HK-2 (cell line): ENCODE results near the gene ATG5.
"Not testable (repeated sequence)": the region's sequence is repeated elsewhere in the genome, so short reads cannot be mapped to it uniquely, and the experiment has no call there.

Experiments used
- DNase-seq: peaks from one replicate; pipeline ENCODE4 v3.0.0-alpha.2; 2018; ENCODE audit not compliant: unreplicated experiment

The ATG5 gene

DNA sequence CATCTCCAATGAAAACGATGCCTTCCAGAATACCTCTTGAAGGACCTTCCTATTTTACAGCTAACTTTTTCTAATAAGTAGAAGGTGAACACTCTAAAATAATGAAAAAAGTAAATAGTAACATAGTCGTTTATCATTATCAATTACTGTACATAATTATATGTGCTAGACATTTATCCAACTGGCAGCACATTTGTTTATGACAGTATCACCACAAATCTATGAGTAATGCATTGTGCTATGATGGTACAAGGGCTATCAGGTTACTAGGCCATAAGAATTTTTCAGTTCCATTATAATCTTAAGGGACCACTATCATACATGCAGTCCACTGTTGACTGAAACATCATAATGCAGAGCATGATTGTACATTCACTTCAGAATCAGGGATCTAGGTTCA lies 68.4 kb downstream of the ATG5 start:
- no peak for DNase-seq

GRCh38 chr6:106256201-106256968 lies 69.2 kb downstream of the ATG5 start:
- no peak for DNase-seq

DNA sequence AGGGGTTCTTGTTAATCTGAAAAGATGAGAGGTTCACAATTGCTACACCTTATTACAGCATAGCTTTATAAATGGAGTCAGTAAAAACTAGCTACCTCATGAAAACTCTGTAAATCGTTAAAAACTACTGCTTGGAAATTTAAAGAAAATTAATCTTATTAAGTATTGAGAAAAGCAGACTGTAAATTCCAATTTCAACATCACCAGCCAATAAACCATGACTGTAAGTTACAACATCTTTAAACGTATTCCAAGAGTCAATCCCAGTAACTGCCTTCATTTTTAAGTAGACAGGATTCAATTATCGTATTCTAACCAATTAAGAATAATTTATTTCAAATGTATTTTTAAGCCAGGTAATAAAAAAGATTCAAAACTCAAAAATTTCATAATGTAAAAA lies 70.3 kb downstream of the ATG5 start:
- no peak for DNase-seq

DNA sequence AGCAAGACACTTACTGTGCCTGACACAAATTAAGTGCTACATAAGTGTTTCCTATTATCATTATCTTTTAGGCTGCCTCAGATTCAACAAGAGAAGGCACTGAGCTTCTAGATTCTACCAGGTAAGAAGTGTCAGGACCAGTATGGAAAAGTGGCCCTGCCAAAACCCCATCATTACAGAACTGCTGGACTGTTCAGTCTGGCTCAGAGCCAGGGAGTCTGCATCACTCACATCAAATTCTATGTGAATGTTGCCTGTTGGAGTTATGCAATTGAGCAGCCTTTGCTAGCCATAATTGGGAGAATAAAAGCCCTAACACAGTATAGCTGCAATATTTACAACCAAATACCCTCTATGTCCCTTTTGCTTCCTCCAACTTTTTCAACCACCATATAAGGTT lies 70.9 kb downstream of the ATG5 start:
- DNase-seq: peak; percentile 32

DNA sequence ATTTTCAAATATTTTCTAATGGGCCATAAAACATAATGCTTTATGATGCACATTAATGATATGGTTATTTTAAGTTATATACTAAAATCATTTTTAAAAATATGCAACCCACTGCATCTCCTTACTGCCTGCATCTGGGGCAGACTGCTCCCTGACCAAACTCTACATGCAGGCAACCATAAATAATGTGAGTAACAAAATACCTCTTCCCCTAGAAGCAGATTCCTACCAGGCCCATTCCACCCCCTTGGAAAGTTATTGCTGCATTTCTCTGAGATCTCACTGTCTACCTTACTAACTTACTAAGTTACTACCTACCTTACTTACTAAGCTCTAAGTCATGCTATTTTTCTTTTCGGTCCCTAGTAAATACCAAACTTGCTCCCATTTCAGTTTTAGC lies 71.8 kb downstream of the ATG5 start:
- no peak for DNase-seq

GRCh38 chr6:106253172-106253571 lies 72.4 kb downstream of the ATG5 start:
- peak; percentile 44 for DNase-seq

DNA sequence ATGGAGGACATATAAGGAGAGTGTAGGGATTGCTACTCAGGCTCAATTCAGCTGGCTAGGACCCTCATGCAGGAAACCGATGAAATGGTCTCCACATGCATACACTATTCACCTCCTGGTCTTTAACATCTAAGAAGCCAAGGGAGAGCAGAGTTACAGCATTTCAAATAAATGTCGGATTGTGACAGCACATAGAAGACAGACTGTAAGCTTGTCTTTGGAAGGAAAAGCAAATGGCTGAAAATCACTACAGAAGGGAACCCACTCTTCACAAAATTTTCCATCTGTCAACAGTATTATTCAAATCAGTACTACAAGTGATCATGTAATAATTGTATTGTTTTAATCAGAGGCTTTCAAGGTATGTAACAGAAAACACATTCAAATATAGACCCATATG lies 72.9 kb downstream of the ATG5 start:
- DNase-seq: no peak

DNA sequence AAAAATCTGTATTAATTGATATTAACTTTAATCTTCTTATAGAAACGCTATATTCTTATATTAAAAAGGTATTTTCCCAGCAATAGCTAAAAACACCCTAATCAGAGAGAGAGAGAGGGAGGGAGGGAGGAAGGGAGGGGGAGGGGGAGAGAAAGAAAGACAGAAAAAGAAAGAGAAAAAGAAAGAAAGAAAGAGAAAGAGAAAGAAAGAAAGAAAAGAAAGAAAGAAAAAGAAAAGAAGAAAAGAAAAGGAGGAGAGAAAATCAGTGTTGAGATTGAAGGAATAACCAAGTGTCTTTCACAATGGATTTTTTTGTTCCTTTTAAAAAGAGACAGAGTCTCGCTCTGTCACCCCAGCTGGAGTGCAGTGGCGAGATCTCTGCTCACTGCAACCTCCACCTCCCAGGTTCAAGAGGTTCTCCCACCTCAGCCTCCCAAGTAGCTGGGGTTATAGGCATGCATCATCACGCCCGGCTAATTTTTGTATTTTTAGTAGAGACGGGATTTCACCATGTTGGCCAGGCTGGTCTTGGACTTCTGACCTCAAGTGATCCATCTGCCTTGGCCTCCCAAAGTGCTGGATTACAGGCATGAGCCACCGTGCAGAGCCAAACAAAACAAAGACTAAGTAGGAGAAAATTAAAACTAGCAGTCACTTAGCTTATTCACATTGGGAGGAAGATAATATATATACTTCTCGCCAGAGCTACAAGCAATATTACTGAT lies 73.9 kb downstream of the ATG5 start:
- DNase-seq: not testable (repeated sequence)

DNA sequence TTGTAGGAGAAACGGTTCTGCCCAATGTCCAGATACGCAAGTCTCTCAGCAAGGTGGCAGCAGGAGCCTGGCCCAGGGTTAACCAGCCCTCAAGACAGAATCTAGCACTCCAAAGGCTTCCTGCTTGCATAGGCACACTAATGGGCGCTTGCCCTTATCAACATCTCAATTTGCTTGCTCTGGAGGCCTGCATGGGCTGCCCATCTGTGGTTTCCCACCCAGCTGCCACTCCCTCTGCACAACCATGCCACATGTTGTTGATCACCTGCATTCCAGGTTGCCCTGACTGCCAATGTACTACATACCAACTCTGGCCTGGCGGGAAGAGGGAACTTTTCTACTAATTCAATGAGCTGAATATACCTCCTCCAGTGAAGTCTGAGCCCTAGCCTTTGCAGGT lies 74.6 kb downstream of the ATG5 start:
- no peak for DNase-seq

DNA sequence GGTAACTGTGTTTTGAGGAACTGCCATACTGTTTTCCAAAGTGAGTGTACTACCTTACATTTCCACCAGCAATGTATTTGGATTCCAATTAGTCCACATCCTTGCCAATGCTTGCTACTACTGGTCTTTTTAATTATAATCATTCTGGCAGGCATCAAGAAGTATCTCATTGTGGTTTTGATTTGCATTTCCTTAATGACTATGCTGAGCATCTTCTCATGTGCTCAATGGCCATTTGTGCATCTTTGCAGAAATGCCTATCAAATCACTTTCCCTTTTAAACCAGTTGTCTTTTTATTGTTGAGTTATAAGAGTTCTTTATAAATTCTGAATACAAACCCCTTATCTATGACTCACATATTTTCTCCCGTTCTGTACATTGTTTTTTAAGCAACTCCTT lies 75.9 kb downstream of the ATG5 start:
- no peak for DNase-seq

DNA sequence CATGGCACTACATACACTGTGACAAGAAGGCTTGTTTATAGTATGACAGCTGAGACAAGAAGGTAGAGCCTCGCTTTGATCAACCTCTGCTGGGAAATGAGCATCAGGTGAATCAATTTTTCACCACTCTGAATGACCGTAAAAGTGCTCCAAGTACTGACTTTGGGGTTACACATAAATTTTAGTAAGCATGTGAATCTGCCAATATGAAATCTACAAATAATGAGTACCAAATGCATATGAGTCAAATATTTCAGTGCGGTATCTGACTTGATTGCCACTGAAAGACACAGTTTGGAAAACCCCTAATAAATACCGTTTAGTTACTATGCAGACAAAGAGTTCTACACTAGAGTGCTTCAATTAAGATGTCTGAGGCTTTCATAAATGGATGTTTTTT lies 77.8 kb downstream of the ATG5 start:
- DNase-seq: no peak

DNA sequence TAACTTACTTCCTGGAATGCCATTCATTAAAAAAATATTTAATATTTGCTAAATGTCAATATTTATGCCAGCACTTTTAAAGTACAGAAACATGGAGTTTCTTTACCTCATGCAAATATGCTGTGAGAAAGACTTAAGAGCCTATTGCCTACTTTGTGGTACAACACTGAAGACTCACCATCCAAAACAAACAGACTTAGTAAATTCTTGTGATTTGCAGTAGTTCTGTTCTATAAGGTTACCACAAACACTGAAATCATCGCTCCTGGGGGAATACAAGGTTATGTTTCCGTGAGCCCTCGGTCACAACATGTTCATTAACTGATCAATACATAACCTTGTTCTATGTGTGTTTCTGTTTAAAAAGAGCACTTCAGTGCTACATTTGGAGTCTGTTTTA lies 78.3 kb downstream of the ATG5 start:
- no peak for DNase-seq

GRCh38 chr6:106244931-106245330 lies 80.6 kb downstream of the ATG5 start:
- DNase-seq: no peak

- no peak for DNase-seq
Observed at GRCh38 chr6:106244521-106244920, 81.0 kb downstream of the ATG5 start.

- no peak for DNase-seq
Observed at GRCh38 chr6:106243261-106243660, 82.3 kb downstream of the ATG5 start.

GRCh38 chr6:106241498-106241897 lies 84.1 kb downstream of the ATG5 start:
- no peak for DNase-seq

DNA sequence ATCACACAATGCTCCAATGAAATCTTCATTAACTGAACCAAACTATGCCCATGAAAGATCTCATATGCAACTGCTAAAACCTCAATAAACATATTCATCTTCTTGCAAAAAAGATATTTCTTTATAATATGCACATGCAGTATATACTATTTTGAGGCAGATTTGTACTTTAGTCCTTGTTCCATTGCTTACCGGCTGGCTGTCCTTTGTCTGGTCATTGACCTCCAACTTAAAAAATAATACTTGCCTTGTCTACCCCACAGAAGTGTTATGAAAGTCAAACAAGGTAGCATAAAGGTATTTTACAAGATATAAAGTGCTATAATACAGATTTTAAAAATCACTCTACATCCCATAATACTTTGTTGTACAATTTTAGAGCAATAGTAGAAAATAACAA lies 88.3 kb downstream of the ATG5 start:
- DNase-seq: no peak

DNA sequence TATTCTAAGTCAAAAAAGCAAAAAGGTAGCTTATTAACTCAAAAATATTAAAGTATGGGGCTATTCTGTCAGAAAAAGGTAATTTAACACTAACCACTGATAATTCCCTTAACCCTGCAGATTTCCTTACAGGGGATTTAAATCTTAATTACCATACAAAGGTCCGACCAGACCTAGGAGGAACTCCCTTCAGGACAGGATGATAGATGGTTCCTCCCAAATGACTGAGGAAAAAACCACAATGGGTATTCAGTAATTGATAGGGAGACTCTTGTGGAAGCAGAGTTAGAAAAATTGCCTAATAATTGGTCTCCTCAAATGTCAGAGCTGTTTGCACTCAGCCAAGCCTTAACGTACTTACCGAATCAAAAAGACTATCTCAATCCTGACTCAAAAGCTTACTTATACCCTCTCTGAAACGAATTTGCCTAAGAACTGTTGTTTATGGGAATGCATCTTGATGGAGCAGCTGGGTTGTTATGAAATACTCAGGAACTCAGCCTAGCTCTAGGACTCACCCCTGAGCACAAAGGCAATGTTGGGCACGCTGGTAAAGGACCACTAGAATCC lies 95.6 kb downstream of the ATG5 start:
- not testable (repeated sequence) for DNase-seq

DNA sequence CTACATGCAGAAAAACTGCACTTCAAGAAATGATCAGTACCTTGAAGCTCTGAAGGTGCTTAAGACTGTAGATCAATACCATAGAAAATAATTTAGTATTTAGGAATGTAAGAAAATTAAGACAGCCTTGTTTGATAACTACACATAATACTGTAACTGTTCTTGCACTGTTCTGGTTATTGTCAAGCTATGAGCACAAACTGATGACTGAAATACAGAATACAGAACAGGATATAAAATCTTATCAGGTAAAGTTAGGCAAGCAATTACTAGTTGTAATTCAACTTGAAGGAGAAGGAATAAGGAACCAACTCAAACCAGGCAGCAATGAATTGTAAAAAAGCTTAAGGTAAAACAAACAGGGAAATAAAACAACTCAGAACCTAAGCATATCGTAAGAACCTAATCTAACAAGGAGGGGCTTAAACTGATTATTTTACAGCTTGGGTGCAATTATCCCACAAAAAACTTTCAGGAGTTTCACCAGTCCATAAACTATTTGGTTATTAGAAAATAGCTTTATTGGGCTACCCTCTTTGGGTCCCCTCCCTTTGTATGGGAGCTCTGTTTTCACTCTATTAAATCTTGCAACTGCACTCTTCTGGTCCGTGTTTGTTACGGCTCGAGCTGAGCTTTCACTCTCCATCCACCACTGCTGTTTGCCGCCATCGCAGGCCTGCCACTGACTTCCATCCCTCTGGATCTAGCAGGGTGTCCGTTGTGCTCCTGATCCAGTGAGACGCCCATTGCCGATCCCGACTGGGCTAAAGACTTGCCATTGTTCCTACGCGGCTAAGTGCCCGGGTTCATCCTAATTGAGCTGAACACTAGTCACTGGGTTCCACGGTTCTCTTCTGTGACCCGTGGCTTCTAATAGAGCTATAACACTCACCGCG lies 97.7 kb downstream of the ATG5 start:
- no peak for DNase-seq

DNA sequence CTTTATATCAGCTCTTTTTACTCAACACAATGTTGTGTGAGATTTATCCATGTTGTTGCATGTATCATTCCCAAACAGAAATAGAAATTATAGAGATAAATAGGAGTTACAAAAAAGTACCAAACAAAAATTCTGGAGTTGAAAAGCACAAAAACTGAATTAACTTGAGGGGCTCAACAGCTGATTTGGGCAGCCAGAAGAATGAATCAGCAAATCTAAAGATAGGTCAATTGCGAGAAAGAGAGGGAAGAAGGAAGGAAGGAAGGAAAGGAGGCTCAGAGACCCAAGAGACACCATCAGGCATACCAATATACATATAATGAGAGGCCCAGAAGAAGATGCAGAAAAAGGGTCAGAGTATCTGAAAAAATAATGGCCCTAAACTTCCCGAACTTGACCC lies 98.9 kb downstream of the ATG5 start:
- DNase-seq: no peak

DNA sequence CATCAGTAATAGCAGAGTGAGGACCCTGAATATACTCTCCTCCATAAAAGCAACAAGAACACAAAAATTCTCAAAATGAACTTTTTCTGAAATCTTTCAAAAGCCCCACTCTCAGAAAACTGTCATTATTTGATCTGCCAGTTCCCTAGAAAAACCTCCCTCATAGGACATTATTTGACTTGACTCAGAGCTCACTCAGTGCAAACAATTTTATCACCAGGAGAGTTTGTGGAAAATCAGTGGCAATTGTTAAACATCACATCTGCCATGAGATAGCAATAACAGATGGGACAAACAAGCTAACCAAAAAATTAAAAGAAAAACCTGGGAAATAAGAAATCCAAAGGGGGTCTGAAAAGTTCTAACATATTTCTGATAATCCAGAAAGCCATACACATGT lies 100.0 kb downstream of the ATG5 start:
- DNase-seq: no peak

DNA sequence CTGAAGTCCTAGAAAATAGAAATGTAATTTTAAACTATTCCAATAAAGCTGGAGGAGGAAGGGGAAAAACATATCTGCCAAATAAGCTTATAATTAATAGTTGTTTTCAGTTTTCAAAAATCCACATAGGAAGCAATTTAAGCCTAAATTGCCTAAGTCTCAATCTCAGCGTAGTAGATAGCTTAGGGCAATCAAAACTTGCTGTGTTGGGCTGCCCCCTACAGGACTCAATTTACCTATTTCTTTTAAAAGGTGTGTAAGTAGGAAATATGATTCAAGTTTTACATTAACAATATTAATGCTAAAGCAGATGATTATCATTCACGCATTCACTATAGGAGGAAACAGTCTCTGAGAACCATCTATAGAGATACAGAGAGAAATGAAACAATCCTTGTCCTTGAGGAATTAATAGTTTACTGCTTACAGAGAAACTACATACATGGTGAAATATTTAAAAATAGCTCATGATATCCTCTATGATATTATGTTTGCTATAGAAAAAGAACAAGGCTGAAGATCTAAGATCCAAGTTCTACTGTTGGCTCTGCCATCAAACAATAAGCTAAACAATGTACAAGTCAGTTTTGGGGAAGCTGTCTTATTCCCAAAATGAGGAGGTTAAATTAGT lies 102.1 kb downstream of the ATG5 start:
- peak; percentile 10 for DNase-seq
